ENCODE data around the gene TIMM10B.
A peak's percentile ranks its signal among the peaks of the same experiment; 100 is the strongest.

The TIMM10B gene

GRCh38 chr11:6458352-6459098 lies 22.8 kb upstream of the TIMM10B start:
- Histone ChIP-seq H3K4me3 (ENCODE audit: low read length) (no peak overlapping the region), H2BK120ac (ENCODE audit: low read depth, low read length) (no peak overlapping the region), H3K4me2 (ENCODE audit: low read length) (no peak overlapping the region), H3K27ac (ENCODE audit: low read depth, low read length) (no peak overlapping the region), H2AK5ac (ENCODE audit: low read length) (no peak overlapping the region), H3K4me1 (ENCODE audit: control insufficient read depth, low read depth, low read length) (no peaks in the 10 kb centered on the region), H3K79me2 (ENCODE audit: control insufficient read depth, insufficient read depth, low read length) (no peaks in the 10 kb centered on the region), H4K5ac (ENCODE audit: low read length) (no peak overlapping the region), H3K18ac (ENCODE audit: low read length) (no peak overlapping the region), H3K23ac (ENCODE audit: low read length) (no peak overlapping the region), H3K56ac (ENCODE audit: low read length) (no peak overlapping the region), H4K8ac (ENCODE audit: low read depth, low read length) (no peak overlapping the region), H3K36me3 (ENCODE audit: control insufficient read depth, insufficient read depth, low read length) (no peaks in the 10 kb centered on the region), H3K4ac (ENCODE audit: low read depth, low read length) (no peak overlapping the region), H3K79me1 (ENCODE audit: low read length) (no peaks in the 10 kb centered on the region), H2BK15ac (replicated peaks; ENCODE audit: low read depth) (no peak overlapping the region), H3K27me3 (ENCODE audit: insufficient read depth, low read length, poor library complexity) (no peaks in the 10 kb centered on the region), H3K9ac (ENCODE audit: low read length) (no peak overlapping the region), H2BK5ac (ENCODE audit: low read length) (no peak overlapping the region)
- no peak for DNase-seq
- WGBS (ENCODE audit: extremely low coverage, insufficient coverage, low lambda C conversion rate) = no CpG with 5 or more reads among the region's 2 CpGs

- DNase-seq = no peak
- no peak overlapping the region for H3K56ac ChIP-seq (ENCODE audit: low read length)
- no peak overlapping the region for H2BK15ac ChIP-seq (replicated peaks; ENCODE audit: low read depth)
- H3K4me1 ChIP-seq (ENCODE audit: control insufficient read depth, low read depth, low read length) = no peaks in the 10 kb centered on the region
- no peak overlapping the region for H4K8ac ChIP-seq (ENCODE audit: low read depth, low read length)
- H3K9ac ChIP-seq (ENCODE audit: low read length) = no peak overlapping the region
- no peak overlapping the region for H3K4ac ChIP-seq (ENCODE audit: low read depth, low read length)
- no peak overlapping the region for H3K4me3 ChIP-seq (ENCODE audit: low read length)
- H2AK5ac ChIP-seq (ENCODE audit: low read length) = no peak overlapping the region
- H3K36me3 ChIP-seq (ENCODE audit: control insufficient read depth, insufficient read depth, low read length) = no peaks in the 10 kb centered on the region
- H3K79me2 ChIP-seq (ENCODE audit: control insufficient read depth, insufficient read depth, low read length) = no peaks in the 10 kb centered on the region
- H3K79me1 ChIP-seq (ENCODE audit: low read length) = no peaks in the 10 kb centered on the region
- H3K18ac ChIP-seq (ENCODE audit: low read length) = no peak overlapping the region
- no peak overlapping the region for H3K23ac ChIP-seq (ENCODE audit: low read length)
- H2BK5ac ChIP-seq (ENCODE audit: low read length) = no peak overlapping the region
- no CpG with 5 or more reads among the region's 1 CpG for WGBS (ENCODE audit: extremely low coverage, insufficient coverage, low lambda C conversion rate)
- H3K27ac ChIP-seq (ENCODE audit: low read depth, low read length) = no peak overlapping the region
- H3K4me2 ChIP-seq (ENCODE audit: low read length) = no peak overlapping the region
- H4K5ac ChIP-seq (ENCODE audit: low read length) = no peak overlapping the region
- no peak overlapping the region for H2BK120ac ChIP-seq (ENCODE audit: low read depth, low read length)
- no peaks in the 10 kb centered on the region for H3K27me3 ChIP-seq (ENCODE audit: insufficient read depth, low read length, poor library complexity)
Observed at GRCh38 chr11:6459099-6459450, 22.2 kb upstream of the TIMM10B start.

GRCh38 chr11:6468712-6469495 lies 12.4 kb upstream of the TIMM10B start:
- no peak overlapping the region for H3K4me3 ChIP-seq (ENCODE audit: low read length)
- H3K4me1 ChIP-seq (ENCODE audit: control insufficient read depth, low read depth, low read length) = peaks cover 9% of the 10 kb centered on the region
- H3K36me3 ChIP-seq (ENCODE audit: control insufficient read depth, insufficient read depth, low read length) = no peaks in the 10 kb centered on the region
- H3K27ac ChIP-seq (ENCODE audit: low read depth, low read length) = no peak overlapping the region
- H3K18ac ChIP-seq (ENCODE audit: low read length) = no peak overlapping the region
- no peak overlapping the region for H2AK5ac ChIP-seq (ENCODE audit: low read length)
- no peak overlapping the region for H2BK120ac ChIP-seq (ENCODE audit: low read depth, low read length)
- peaks cover 2% of the 10 kb centered on the region for H3K79me1 ChIP-seq (ENCODE audit: low read length)
- H3K9ac ChIP-seq (ENCODE audit: low read length) = peak overlapping the region; percentile 43
- no peak overlapping the region for H4K8ac ChIP-seq (ENCODE audit: low read depth, low read length)
- H4K5ac ChIP-seq (ENCODE audit: low read length) = no peak overlapping the region
- no peak overlapping the region for H2BK5ac ChIP-seq (ENCODE audit: low read length)
- H3K56ac ChIP-seq (ENCODE audit: low read length) = peak overlapping the region; percentile 81
- H3K23ac ChIP-seq (ENCODE audit: low read length) = no peak overlapping the region
- WGBS (ENCODE audit: extremely low coverage, insufficient coverage, low lambda C conversion rate) = no CpG with 5 or more reads among the region's 6 CpGs
- no peaks in the 10 kb centered on the region for H3K27me3 ChIP-seq (ENCODE audit: insufficient read depth, low read length, poor library complexity)
- H2BK15ac ChIP-seq (replicated peaks; ENCODE audit: low read depth) = no peak overlapping the region
- H3K4ac ChIP-seq (ENCODE audit: low read depth, low read length) = no peak overlapping the region
- DNase-seq = peak; percentile 98
- H3K79me2 ChIP-seq (ENCODE audit: control insufficient read depth, insufficient read depth, low read length) = no peaks in the 10 kb centered on the region
- H3K4me2 ChIP-seq (ENCODE audit: low read length) = peak overlapping the region; percentile 4

GRCh38 chr11:6469599-6469998 lies 11.7 kb upstream of the TIMM10B start:
- Histone ChIP-seq H2BK5ac (ENCODE audit: low read length) (no peak overlapping the region), H3K79me2 (ENCODE audit: control insufficient read depth, insufficient read depth, low read length) (no peaks in the 10 kb centered on the region), H3K9ac (ENCODE audit: low read length) (peak overlapping the region; percentile 43), H3K4ac (ENCODE audit: low read depth, low read length) (no peak overlapping the region), H2BK15ac (replicated peaks; ENCODE audit: low read depth) (no peak overlapping the region), H4K5ac (ENCODE audit: low read length) (no peak overlapping the region), H3K36me3 (ENCODE audit: control insufficient read depth, insufficient read depth, low read length) (no peaks in the 10 kb centered on the region), H2BK120ac (ENCODE audit: low read depth, low read length) (no peak overlapping the region), H3K79me1 (ENCODE audit: low read length) (peaks cover 2% of the 10 kb centered on the region), H4K8ac (ENCODE audit: low read depth, low read length) (no peak overlapping the region), H3K4me1 (ENCODE audit: control insufficient read depth, low read depth, low read length) (peaks cover 9% of the 10 kb centered on the region), H3K27me3 (ENCODE audit: insufficient read depth, low read length, poor library complexity) (no peaks in the 10 kb centered on the region), H3K4me3 (ENCODE audit: low read length) (no peak overlapping the region), H3K23ac (ENCODE audit: low read length) (no peak overlapping the region), H3K18ac (ENCODE audit: low read length) (no peak overlapping the region), H3K4me2 (ENCODE audit: low read length) (no peak overlapping the region), H3K27ac (ENCODE audit: low read depth, low read length) (no peak overlapping the region), H2AK5ac (ENCODE audit: low read length) (no peak overlapping the region), H3K56ac (ENCODE audit: low read length) (peak overlapping the region; percentile 81)
- DNase-seq = no peak
- no CpG with 5 or more reads among the region's 1 CpG for WGBS (ENCODE audit: extremely low coverage, insufficient coverage, low lambda C conversion rate)

- no peak overlapping the region for H3K56ac ChIP-seq (ENCODE audit: low read length)
- no peak overlapping the region for H3K9ac ChIP-seq (ENCODE audit: low read length)
- H3K18ac ChIP-seq (ENCODE audit: low read length) = no peak overlapping the region
- H3K4me3 ChIP-seq (ENCODE audit: low read length) = no peak overlapping the region
- no peak overlapping the region for H3K4ac ChIP-seq (ENCODE audit: low read depth, low read length)
- H3K79me2 ChIP-seq (ENCODE audit: control insufficient read depth, insufficient read depth, low read length) = no peaks in the 10 kb centered on the region
- H2BK5ac ChIP-seq (ENCODE audit: low read length) = no peak overlapping the region
- no peak overlapping the region for H3K4me2 ChIP-seq (ENCODE audit: low read length)
- no peak overlapping the region for H2AK5ac ChIP-seq (ENCODE audit: low read length)
- peaks cover 9% of the 10 kb centered on the region for H3K4me1 ChIP-seq (ENCODE audit: control insufficient read depth, low read depth, low read length)
- no peak overlapping the region for H4K8ac ChIP-seq (ENCODE audit: low read depth, low read length)
- no CpG with 5 or more reads among the region's 1 CpG for WGBS (ENCODE audit: extremely low coverage, insufficient coverage, low lambda C conversion rate)
- H3K79me1 ChIP-seq (ENCODE audit: low read length) = peaks cover 2% of the 10 kb centered on the region
- H3K36me3 ChIP-seq (ENCODE audit: control insufficient read depth, insufficient read depth, low read length) = peaks cover 3% of the 10 kb centered on the region
- no peaks in the 10 kb centered on the region for H3K27me3 ChIP-seq (ENCODE audit: insufficient read depth, low read length, poor library complexity)
- H2BK15ac ChIP-seq (replicated peaks; ENCODE audit: low read depth) = no peak overlapping the region
- no peak for DNase-seq
- H3K23ac ChIP-seq (ENCODE audit: low read length) = no peak overlapping the region
- H3K27ac ChIP-seq (ENCODE audit: low read depth, low read length) = no peak overlapping the region
- no peak overlapping the region for H4K5ac ChIP-seq (ENCODE audit: low read length)
- no peak overlapping the region for H2BK120ac ChIP-seq (ENCODE audit: low read depth, low read length)
Observed at GRCh38 chr11:6472934-6473333, 8.4 kb upstream of the TIMM10B start.

All from mesendoderm (in vitro differentiated cells).